IMR-90 (cell line): ENCODE results near the gene ZEB2. TPM values are rescaled to one million over a fixed set of nuclear protein-coding genes. Genes with fewer than 3 reads are reported as not detected.

Experiments
- ATAC-seq: fragments of 200-7000 bp; cut with Tn5 transposase; 2 replicates; pipeline ENCODE4 v1.9.1; 2020; ENCODE audit warnings: low read depth, mild to moderate bottlenecking, moderate library complexity
- BruUV-seq: library from RNA; stranded (reverse); fragments of 400-500 nt; replicated peaks from 2 replicates; lab custom pipeline; 2021; lab: Mats Ljungman, UMichigan
- CTCF ChIA-PET: fragments of 300-600 bp; formaldehyde crosslinking; extraction: SDS; loops from one replicate; lab custom pipeline; 2021; ENCODE audit warnings: antibody characterized with exemption; lab: Yijun Ruan, JAX
- POLR2A ChIA-PET: fragments of 300-600 bp; sonication (Branson Sonifier 250); formaldehyde crosslinking; loops from one replicate; lab custom pipeline; 2022; ENCODE audit warnings: antibody characterized with exemption; ENCODE audit not compliant: unreplicated experiment; lab: Charles Lee
- DNase-seq: peaks from one replicate; pipeline ENCODE4 v3.0.0; 2013
- H2AFZ ChIP-seq: replicated peaks from 2 replicates; pipeline ENCODE3; 2013; ENCODE audit warnings: low read length, mild to moderate bottlenecking; ENCODE audit not compliant: poor library complexity
- H2AK5ac ChIP-seq: 2 replicates; pipeline ENCODE4 v1.6.1; 2013; ENCODE audit warnings: low read depth, low read length, inconsistent platforms
- H2AK9ac ChIP-seq: replicated peaks from 2 replicates; pipeline ENCODE3; 2013; ENCODE audit warnings: mild to moderate bottlenecking, low read depth, low read length, moderate library complexity; ENCODE audit not compliant: poor library complexity
- H2BK120ac ChIP-seq: 2 replicates; pipeline ENCODE4 v1.6.1; 2013; ENCODE audit warnings: low read depth, low read length, inconsistent platforms
- H2BK15ac ChIP-seq: 3 replicates; pipeline ENCODE4 v1.6.1; 2013; ENCODE audit warnings: low read depth, low read length, inconsistent platforms
- H2BK20ac ChIP-seq: 2 replicates; pipeline ENCODE4 v1.6.1; 2013; ENCODE audit warnings: low read depth, mild to moderate bottlenecking, inconsistent platforms, low read length, moderate library complexity
- H2BK5ac ChIP-seq: 2 replicates; pipeline ENCODE4 v1.6.1; 2013; ENCODE audit warnings: mild to moderate bottlenecking, low read depth, low read length, inconsistent platforms; ENCODE audit not compliant: poor library complexity, severe bottlenecking
- H3K14ac ChIP-seq: replicated peaks from 2 replicates; pipeline ENCODE4 v1.6.1; 2013; ENCODE audit warnings: low read depth, low read length, inconsistent platforms
- H3K18ac ChIP-seq: 2 replicates; pipeline ENCODE4 v1.6.1; 2013; ENCODE audit warnings: low read depth, low read length, control low read depth
- H3K23ac ChIP-seq: 2 replicates; pipeline ENCODE4 v1.6.1; 2013; ENCODE audit warnings: low read depth, low read length, inconsistent platforms
- H3K27ac ChIP-seq: 2 replicates; pipeline ENCODE4 v1.5.1; 2013; ENCODE audit warnings: mild to moderate bottlenecking, control low read depth, low read length; ENCODE audit not compliant: insufficient read depth
- H3K27me3 ChIP-seq: 2 replicates; pipeline ENCODE4 v1.6.1; 2013; ENCODE audit warnings: low read length; ENCODE audit not compliant: control insufficient read depth, insufficient read depth
- H3K36me3 ChIP-seq: 2 replicates; pipeline ENCODE4 v1.6.1; 2013; ENCODE audit warnings: low read length, mixed read lengths; ENCODE audit not compliant: control insufficient read depth, insufficient read depth
- H3K4ac ChIP-seq: 2 replicates; pipeline ENCODE4 v1.6.1; 2013; ENCODE audit warnings: low read depth, low read length, inconsistent platforms
- H3K4me1 ChIP-seq: 2 replicates; pipeline ENCODE4 v1.6.1; 2013; ENCODE audit warnings: low read length, mixed read lengths; ENCODE audit not compliant: control insufficient read depth, insufficient read depth
- H3K4me2 ChIP-seq: 2 replicates; pipeline ENCODE4 v1.6.1; 2013; ENCODE audit warnings: low read depth, mild to moderate bottlenecking, control low read depth, low read length, moderate library complexity
- H3K4me3 ChIP-seq: 2 replicates; pipeline ENCODE4 v1.5.1; 2013; ENCODE audit warnings: low read depth, mild to moderate bottlenecking, control low read depth, low read length, moderate library complexity; ENCODE audit not compliant: insufficient read depth
- H3K56ac ChIP-seq: 2 replicates; pipeline ENCODE4 v1.6.1; 2013; ENCODE audit warnings: low read length, inconsistent platforms; ENCODE audit not compliant: insufficient read depth; ENCODE audit errors: extremely low read depth
- H3K79me1 ChIP-seq, 2 experiments: 2 replicates each; pipeline ENCODE4 v1.6.1; 2013; ENCODE audit warnings: low read length in 2 of 2, inconsistent platforms in 1 of 2, low read depth in 1 of 2
- H3K9ac ChIP-seq: 2 replicates; pipeline ENCODE4 v1.6.1; 2013; ENCODE audit warnings: low read depth, low read length, control low read depth
- H3K9me1 ChIP-seq: 2 replicates; pipeline ENCODE4 v1.6.1; 2013; ENCODE audit warnings: low read length, inconsistent platforms; ENCODE audit not compliant: insufficient read depth
- H3K9me3 ChIP-seq: 2 replicates; pipeline ENCODE4 v1.6.1; 2013; ENCODE audit warnings: low read length; ENCODE audit not compliant: control insufficient read depth, insufficient read depth
- H4K20me1 ChIP-seq: 2 replicates; pipeline ENCODE4 v1.6.1; 2013; ENCODE audit warnings: low read length, inconsistent platforms; ENCODE audit not compliant: insufficient read depth
- H4K5ac ChIP-seq: 2 replicates; pipeline ENCODE4 v1.6.1; 2013; ENCODE audit warnings: mild to moderate bottlenecking, low read depth, low read length, control low read depth
- H4K8ac ChIP-seq, 2 experiments: 2 replicates each; pipeline ENCODE4 v1.6.1; 2013; ENCODE audit warnings: low read depth in 2 of 2, low read length in 2 of 2, control low read depth in 1 of 2, inconsistent platforms in 1 of 2
- H4K91ac ChIP-seq: 2 replicates; pipeline ENCODE4 v1.6.1; 2013; ENCODE audit warnings: low read depth, low read length, inconsistent platforms; ENCODE audit not compliant: insufficient read depth
- BHLHE40 ChIP-seq: fragments of 150-350 bp; IDR thresholded peaks from 2 replicates; pipeline ENCODE4 v1.6.1; 2016; ENCODE audit warnings: mild to moderate bottlenecking, low read depth, low read length
- CEBPB ChIP-seq: IDR thresholded peaks from 2 replicates; pipeline ENCODE4 v1.6.1; 2012; ENCODE audit warnings: low read depth, low read length, improper control_type of control experiment
- CHD1 ChIP-seq: IDR thresholded peaks from 2 replicates; pipeline ENCODE4 v1.6.1; 2012; ENCODE audit warnings: low read depth, low read length, improper control_type of control experiment
- FOS ChIP-seq: fragments of 150-350 bp; IDR thresholded peaks from 2 replicates; pipeline ENCODE4 v1.6.1; 2016; ENCODE audit warnings: low read depth, low read length
- MAFK ChIP-seq: IDR thresholded peaks from 2 replicates; pipeline ENCODE4 v1.6.1; 2012; ENCODE audit warnings: low read depth, low read length, improper control_type of control experiment
- MAZ ChIP-seq: IDR thresholded peaks from 2 replicates; pipeline ENCODE4 v1.6.1; 2012; ENCODE audit warnings: low read depth, mild to moderate bottlenecking, low read length, improper control_type of control experiment, moderate library complexity, borderline replicate concordance
- MXI1 ChIP-seq: IDR thresholded peaks from 2 replicates; pipeline ENCODE4 v1.6.1; 2012; ENCODE audit warnings: low read depth, mild to moderate bottlenecking, low read length, moderate library complexity, borderline replicate concordance
- NFE2L2 ChIP-seq: fragments of 150-350 bp; IDR thresholded peaks from 2 replicates; pipeline ENCODE4 v1.6.1; 2016; ENCODE audit warnings: low read depth, mild to moderate bottlenecking, low read length
- POLR2A ChIP-seq: IDR thresholded peaks from 2 replicates; pipeline ENCODE4 v1.6.1; 2012; ENCODE audit warnings: mild to moderate bottlenecking, low read depth, low read length
- RAD21 ChIP-seq: IDR thresholded peaks from 2 replicates; pipeline ENCODE4 v1.6.1; 2012; ENCODE audit warnings: low read length, improper control_type of control experiment
- RCOR1 ChIP-seq: IDR thresholded peaks from 2 replicates; pipeline ENCODE4 v1.6.1; 2012; ENCODE audit warnings: mild to moderate bottlenecking, low read length, improper control_type of control experiment; ENCODE audit not compliant: insufficient replicate concordance
- RFX5 ChIP-seq: IDR thresholded peaks from 2 replicates; pipeline ENCODE4 v1.8.0; 2012; ENCODE audit warnings: low read depth, mild to moderate bottlenecking, low read length, moderate library complexity
- SMC3 ChIP-seq: fragments of 150-350 bp; IDR thresholded peaks from 2 replicates; pipeline ENCODE4 v1.6.1; 2016; ENCODE audit warnings: low read depth, mild to moderate bottlenecking, antibody characterized with exemption, low read length, moderate library complexity
- WGBS, 2 experiments: methylation state at CpG; one replicate each; pipeline versions ENCODE4 v1.1.5 to v1.1.7; 2013; ENCODE audit warnings: missing lambda C conversion rate in 2 of 2; ENCODE audit not compliant: insufficient read length in 1 of 2; ENCODE audit errors: extremely low coverage in 2 of 2; 5-methylcytosine and 5-hydroxymethylcytosine counted together
- dilution Hi-C: fragments of 300-500 bp; cut with HindIII; formaldehyde crosslinking; loops from one replicate; pipeline ENCODE4 v1.14.3; 2018; ENCODE audit warnings: low sequenced_read_pairs; ENCODE audit not compliant: unreplicated experiment
- in situ Hi-C: fragments of 300-500 bp; cut with MboI; formaldehyde crosslinking; loops from 3 replicates; pipeline ENCODE4 v1.14.3; 2019; ENCODE audit warnings: low sequenced_read_pairs, inconsistent platforms, mixed read lengths
- intact Hi-C: fragments of 100-400 bp; cut with micrococcal nuclease; formaldehyde crosslinking; loops from 2 replicates; pipeline ENCODE4 v1.10.0; 2022
- polyA plus RNA-seq, 3 experiments: library from polyadenylated mRNA; depleted of rRNA; stranded (reverse); fragments of >200 nt; gene quantifications; 2 replicates each; pipeline ENCODE4 v1.2.3, GENCODE V29; 2012; ENCODE audit warnings: low replicate concordance in 1 of 3
- total RNA-seq: library from RNA; depleted of rRNA; stranded (reverse); fragments of >200 nt; gene quantifications from 2 replicates; pipeline ENCODE4 v1.2.3, GENCODE V29; 2012
- TF ChIP-seq, protein P1 (sequence below): fragments of 150-350 bp; IDR thresholded peaks from 2 replicates; pipeline ENCODE4 v1.6.1; 2017; ENCODE audit warnings: mild to moderate bottlenecking, antibody characterized with exemption, low read length, low read depth
- TF ChIP-seq, protein P2 (sequence below): conservative IDR thresholded peaks from 2 replicates; pipeline ENCODE4 v1.5.1; 2012; ENCODE audit warnings: mild to moderate bottlenecking, low read depth, low read length, improper control_type of control experiment
- TF ChIP-seq, protein P3 (sequence below): fragments of 150-350 bp; IDR thresholded peaks from 2 replicates; pipeline ENCODE4 v1.6.1; 2016; ENCODE audit warnings: low read depth, mild to moderate bottlenecking, low read length, moderate library complexity, borderline replicate concordance

The ZEB2 gene
- total and polyA plus RNA-seq, 2 of the 4 experiments (the other 2 are of a cell fraction) = 22.4 to 50.9 TPM

DNA sequence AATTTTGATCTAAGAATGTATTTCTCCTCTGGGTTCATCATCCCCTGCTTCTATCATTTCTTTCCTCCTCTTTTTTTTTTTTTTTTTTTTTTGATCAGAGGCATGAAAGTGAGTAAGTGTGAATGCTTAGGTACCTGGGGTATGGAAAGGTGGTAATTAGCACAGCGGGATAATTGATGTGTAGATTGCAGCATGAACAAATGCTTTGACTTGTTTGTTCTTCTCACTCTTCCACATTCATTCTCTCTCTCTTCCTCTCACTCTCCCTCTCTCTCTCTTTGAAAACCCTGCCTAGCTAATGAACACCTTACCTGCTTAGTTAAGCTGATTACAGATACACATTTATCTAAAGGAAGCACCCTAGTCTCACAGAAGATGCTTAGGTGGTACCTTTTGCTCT, 74.7 kb downstream of the ZEB2 start:
- CTCF ChIA-PET = interaction anchor here (1.3 kb wide), 1 partner anchor 8 kb away, joined by 5 read pairs; no protein-coding TSS in a partner anchor
- H2AFZ ChIP-seq = no peak overlapping the region
- peaks cover 2% of the 10 kb centered on the region; the same call in 1 of the 2 replicates for H3K4me1 ChIP-seq
- DNase-seq (no peak), ATAC-seq (no peak)
- no peak overlapping the region for H3K23ac ChIP-seq
- POLR2A ChIA-PET = no interaction called here
- no peak overlapping the region for H2AK5ac ChIP-seq
- peaks cover 5% of the 10 kb centered on the region; the same call in 1 of the 2 replicates for H4K20me1 ChIP-seq
- H3K9me1 ChIP-seq = peaks cover 7% of the 10 kb centered on the region; the same call in 1 of the 2 replicates
- no peak overlapping the region for H3K9ac ChIP-seq
- no peak overlapping the region for H2BK5ac ChIP-seq
- H3K56ac ChIP-seq = no peak overlapping the region
- no peak overlapping the region for H4K91ac ChIP-seq
- H2BK120ac ChIP-seq = no peak overlapping the region
- no TSS peak for BruUV-seq
- H3K18ac ChIP-seq = no peak overlapping the region
- H3K27ac ChIP-seq = no peak overlapping the region
- no peak overlapping the region for H3K4me3 ChIP-seq
- dilution Hi-C loops = no loop called here
- no CpG with 5 or more reads among the region's 1 CpG for WGBS, 2 experiments
- TF ChIP-seq POLR2A = no peak
- TF ChIP-seq FOS = no peak
- TF ChIP-seq, protein P1, sequence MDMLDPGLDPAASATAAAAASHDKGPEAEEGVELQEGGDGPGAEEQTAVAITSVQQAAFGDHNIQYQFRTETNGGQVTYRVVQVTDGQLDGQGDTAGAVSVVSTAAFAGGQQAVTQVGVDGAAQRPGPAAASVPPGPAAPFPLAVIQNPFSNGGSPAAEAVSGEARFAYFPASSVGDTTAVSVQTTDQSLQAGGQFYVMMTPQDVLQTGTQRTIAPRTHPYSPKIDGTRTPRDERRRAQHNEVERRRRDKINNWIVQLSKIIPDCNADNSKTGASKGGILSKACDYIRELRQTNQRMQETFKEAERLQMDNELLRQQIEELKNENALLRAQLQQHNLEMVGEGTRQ = no peak
- no peak for TF ChIP-seq CEBPB
- no peak for TF ChIP-seq RAD21
- no peak for TF ChIP-seq MAZ
- no peak for TF ChIP-seq SMC3
- TF ChIP-seq RFX5 = no peak
- no peak for TF ChIP-seq BHLHE40
- no peak for TF ChIP-seq MAFK
- TF ChIP-seq, protein P2, sequence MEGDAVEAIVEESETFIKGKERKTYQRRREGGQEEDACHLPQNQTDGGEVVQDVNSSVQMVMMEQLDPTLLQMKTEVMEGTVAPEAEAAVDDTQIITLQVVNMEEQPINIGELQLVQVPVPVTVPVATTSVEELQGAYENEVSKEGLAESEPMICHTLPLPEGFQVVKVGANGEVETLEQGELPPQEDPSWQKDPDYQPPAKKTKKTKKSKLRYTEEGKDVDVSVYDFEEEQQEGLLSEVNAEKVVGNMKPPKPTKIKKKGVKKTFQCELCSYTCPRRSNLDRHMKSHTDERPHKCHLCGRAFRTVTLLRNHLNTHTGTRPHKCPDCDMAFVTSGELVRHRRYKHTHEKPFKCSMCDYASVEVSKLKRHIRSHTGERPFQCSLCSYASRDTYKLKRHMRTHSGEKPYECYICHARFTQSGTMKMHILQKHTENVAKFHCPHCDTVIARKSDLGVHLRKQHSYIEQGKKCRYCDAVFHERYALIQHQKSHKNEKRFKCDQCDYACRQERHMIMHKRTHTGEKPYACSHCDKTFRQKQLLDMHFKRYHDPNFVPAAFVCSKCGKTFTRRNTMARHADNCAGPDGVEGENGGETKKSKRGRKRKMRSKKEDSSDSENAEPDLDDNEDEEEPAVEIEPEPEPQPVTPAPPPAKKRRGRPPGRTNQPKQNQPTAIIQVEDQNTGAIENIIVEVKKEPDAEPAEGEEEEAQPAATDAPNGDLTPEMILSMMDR = no peak
- TF ChIP-seq, protein P3, sequence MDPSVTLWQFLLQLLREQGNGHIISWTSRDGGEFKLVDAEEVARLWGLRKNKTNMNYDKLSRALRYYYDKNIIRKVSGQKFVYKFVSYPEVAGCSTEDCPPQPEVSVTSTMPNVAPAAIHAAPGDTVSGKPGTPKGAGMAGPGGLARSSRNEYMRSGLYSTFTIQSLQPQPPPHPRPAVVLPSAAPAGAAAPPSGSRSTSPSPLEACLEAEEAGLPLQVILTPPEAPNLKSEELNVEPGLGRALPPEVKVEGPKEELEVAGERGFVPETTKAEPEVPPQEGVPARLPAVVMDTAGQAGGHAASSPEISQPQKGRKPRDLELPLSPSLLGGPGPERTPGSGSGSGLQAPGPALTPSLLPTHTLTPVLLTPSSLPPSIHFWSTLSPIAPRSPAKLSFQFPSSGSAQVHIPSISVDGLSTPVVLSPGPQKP = no peak
- TF ChIP-seq MXI1 = no peak
- TF ChIP-seq NFE2L2 = no peak
- TF ChIP-seq RCOR1 = no peak
- no peak for TF ChIP-seq CHD1
- no peak overlapping the region for H3K4ac ChIP-seq
- H4K8ac ChIP-seq = no peak overlapping the region
- no peak overlapping the region for H4K5ac ChIP-seq
- H3K27me3 ChIP-seq = no peaks in the 10 kb centered on the region
- H2AK9ac ChIP-seq = no peak overlapping the region
- peaks cover 2% of the 10 kb centered on the region; the same call in 1 of the 2 replicates for H3K36me3 ChIP-seq
- H2BK20ac ChIP-seq = no peak overlapping the region
- H3K79me1 ChIP-seq = peaks cover 43 to 49% of the 10 kb centered on the region in 2 experiments
- H3K14ac ChIP-seq = no peak overlapping the region
- H3K9me3 ChIP-seq = no peaks in the 10 kb centered on the region
- in situ Hi-C loops = no loop called here
- no peak overlapping the region for H3K4me2 ChIP-seq
- H2BK15ac ChIP-seq = no peak overlapping the region
- intact Hi-C loops = no loop called here
